Chondrocyte (in vitro differentiated cells): ENCODE results near the gene MIPEP. TPM values are rescaled to one million over a fixed set of nuclear protein-coding genes. Genes with fewer than 3 reads are reported as not detected.

Source experiments
- DNase-seq: peaks from one replicate; pipeline ENCODE4 v3.0.0; 2021; ENCODE audit warnings: mixed read lengths, low spot score
- H3K27ac Mint-ChIP-seq: one replicate; pipeline ENCODE4 v1.8.0; 2021; ENCODE audit warnings: mild to moderate bottlenecking, moderate library complexity, mixed read lengths; ENCODE audit not compliant: unreplicated experiment
- H3K27me3 Mint-ChIP-seq: 2 replicates; pipeline ENCODE4 v1.8.0; 2021; ENCODE audit warnings: low read depth, mixed read lengths
- H3K36me3 Mint-ChIP-seq: 2 replicates; pipeline ENCODE4 v1.8.0; 2021; ENCODE audit warnings: low read depth, mixed read lengths
- H3K4me1 Mint-ChIP-seq: 2 replicates; pipeline ENCODE4 v1.8.0; 2021; ENCODE audit warnings: low read depth, mild to moderate bottlenecking, mixed read lengths
- H3K4me3 Mint-ChIP-seq: one replicate; pipeline ENCODE4 v1.8.0; 2021; ENCODE audit warnings: mild to moderate bottlenecking, moderate library complexity, mixed read lengths; ENCODE audit not compliant: unreplicated experiment
- H3K9me3 Mint-ChIP-seq: 2 replicates; pipeline ENCODE4 v1.8.0; 2021; ENCODE audit warnings: low read depth, mixed read lengths
- CTCF ChIP-seq: fragments of 200-600 bp; sonication (generic); IDR thresholded peaks from 2 replicates; pipeline ENCODE4 v1.5.0; 2021; ENCODE audit warnings: antibody characterized with exemption, mild to moderate bottlenecking, moderate library complexity
- total RNA-seq: library from RNA; stranded (reverse); gene quantifications from 3 replicates; pipeline ENCODE4 v1.2.1, GENCODE V29; 2021

Gene MIPEP
- total RNA-seq, 1 donor from 2014 or later = 14.4 TPM

- Mint-ChIP-seq H3K27me3 (no peaks in the 10 kb centered on the region), H3K36me3 (no peaks in the 10 kb centered on the region), H3K9me3 (no peaks in the 10 kb centered on the region), H3K4me1 (peaks cover 24% of the 10 kb centered on the region), H3K4me3 (no peak overlapping the region), H3K27ac (peak overlapping the region; percentile 37)
- TF ChIP-seq CTCF = no peak
- no peak for DNase-seq
These were observed 165.7 kb downstream of the MIPEP start for GRCh38 chr13:23723471-23723870.

GRCh38 chr13:23722726-23723453 is 166.3 kb downstream of the MIPEP start:
- no peak for DNase-seq
- TF ChIP-seq CTCF = no peak
- peak overlapping the region; percentile 37 for H3K27ac Mint-ChIP-seq
- H3K36me3 Mint-ChIP-seq = no peaks in the 10 kb centered on the region
- H3K4me3 Mint-ChIP-seq = no peak overlapping the region
- H3K27me3 Mint-ChIP-seq = no peaks in the 10 kb centered on the region
- no peaks in the 10 kb centered on the region for H3K9me3 Mint-ChIP-seq
- peaks cover 24% of the 10 kb centered on the region for H3K4me1 Mint-ChIP-seq

- no peak overlapping the region for H3K4me3 Mint-ChIP-seq
- H3K9me3 Mint-ChIP-seq = no peaks in the 10 kb centered on the region
- H3K27me3 Mint-ChIP-seq = no peaks in the 10 kb centered on the region
- DNase-seq = no peak
- no peak for TF ChIP-seq CTCF
- peaks cover 13% of the 10 kb centered on the region for H3K4me1 Mint-ChIP-seq
- no peaks in the 10 kb centered on the region for H3K36me3 Mint-ChIP-seq
- H3K27ac Mint-ChIP-seq = no peak overlapping the region
These were observed 170.2 kb downstream of the MIPEP start for GRCh38 chr13:23718996-23719395.

- Mint-ChIP-seq H3K27ac (no peak overlapping the region), H3K4me1 (no peaks in the 10 kb centered on the region), H3K36me3 (peaks cover 7% of the 10 kb centered on the region), H3K4me3 (no peak overlapping the region), H3K9me3 (peaks cover 13% of the 10 kb centered on the region), H3K27me3 (no peaks in the 10 kb centered on the region)
- no peak for DNase-seq
- no peak for TF ChIP-seq CTCF
These were observed 172.8 kb downstream of the MIPEP start for GRCh38 chr13:23716401-23716800.

- H3K4me3 Mint-ChIP-seq = no peak overlapping the region
- peaks cover 13% of the 10 kb centered on the region for H3K9me3 Mint-ChIP-seq
- H3K27me3 Mint-ChIP-seq = no peaks in the 10 kb centered on the region
These were observed 173.4 kb downstream of the MIPEP start for GRCh38 chr13:23715762-23716235.

More at GRCh38 chr13:23715762-23716235, 173.4 kb downstream of the MIPEP start:
- peak; percentile 63 for TF ChIP-seq CTCF
- Mint-ChIP-seq H3K4me1 (no peaks in the 10 kb centered on the region), H3K27ac (no peak overlapping the region), H3K36me3 (peaks cover 7% of the 10 kb centered on the region)
- DNase-seq = no peak
